Esophagus (tissue), 2 donors: ENCODE data around the gene NAGLU. TPM values are rescaled to one million over a fixed set of nuclear protein-coding genes. Genes with fewer than 3 reads are reported as not detected.
"Not testable (repeated sequence)": the region's sequence is repeated elsewhere in the genome, so short reads cannot be mapped to it uniquely, and the experiment has no call there.

Experiments
- H3K27ac ChIP-seq, 2 donors: one replicate each; pipeline ENCODE4 v1.5.1; 2013; ENCODE audit warnings: low read depth in 2 of 2, mild to moderate bottlenecking in 2 of 2, inconsistent platforms in 1 of 2, low read length in 1 of 2, moderate library complexity in 1 of 2
- H3K27me3 ChIP-seq, 2 donors: one replicate each; pipeline ENCODE4 v1.6.1; 2013; ENCODE audit warnings: low read length in 2 of 2, control low read depth in 1 of 2, mild to moderate bottlenecking in 1 of 2; ENCODE audit not compliant: insufficient read depth in 2 of 2, control insufficient read depth in 1 of 2
- H3K36me3 ChIP-seq, 2 donors: one replicate each; pipeline ENCODE4 v1.6.1; 2013; ENCODE audit warnings: low read length in 1 of 2; ENCODE audit not compliant: control insufficient read depth in 2 of 2, insufficient read depth in 2 of 2
- H3K4me1 ChIP-seq, 2 donors: one replicate each; pipeline ENCODE4 v1.6.1; 2013; ENCODE audit warnings: low read length in 1 of 2; ENCODE audit not compliant: control insufficient read depth in 2 of 2, insufficient read depth in 2 of 2
- H3K4me3 ChIP-seq, 2 donors: one replicate each; pipeline ENCODE4 v1.5.1; 2013; ENCODE audit warnings: low read length in 2 of 2, mild to moderate bottlenecking in 2 of 2, low read depth in 1 of 2, moderate library complexity in 1 of 2
- H3K9me3 ChIP-seq, 2 donors: one replicate each; pipeline ENCODE4 v1.6.1; 2013; ENCODE audit warnings: mild to moderate bottlenecking in 2 of 2, low read depth in 1 of 2, low read length in 1 of 2, moderate library complexity in 1 of 2; ENCODE audit not compliant: control insufficient read depth in 2 of 2, insufficient read depth in 1 of 2
- WGBS, 2 donors: extraction: QIAGEN DNeasy Blood & Tissue Kit; methylation state at CpG; one replicate each; pipeline ENCODE4 v1.1.7; 2013; 5-methylcytosine and 5-hydroxymethylcytosine counted together
- polyA plus RNA-seq, 2 donors: library from polyadenylated mRNA; stranded (reverse); fragments of 200-250 nt; gene quantifications; one replicate each; pipeline ENCODE4 v1.2.3, GENCODE V29; 2013
- donor health status: healthy with polysubstance abuse.
- donor health status: Bipolar disorder and iron deficiency.

NAGLU gene
- polyA plus RNA-seq, 2 donors, result 17.6 to 18.8 TPM

DNA sequence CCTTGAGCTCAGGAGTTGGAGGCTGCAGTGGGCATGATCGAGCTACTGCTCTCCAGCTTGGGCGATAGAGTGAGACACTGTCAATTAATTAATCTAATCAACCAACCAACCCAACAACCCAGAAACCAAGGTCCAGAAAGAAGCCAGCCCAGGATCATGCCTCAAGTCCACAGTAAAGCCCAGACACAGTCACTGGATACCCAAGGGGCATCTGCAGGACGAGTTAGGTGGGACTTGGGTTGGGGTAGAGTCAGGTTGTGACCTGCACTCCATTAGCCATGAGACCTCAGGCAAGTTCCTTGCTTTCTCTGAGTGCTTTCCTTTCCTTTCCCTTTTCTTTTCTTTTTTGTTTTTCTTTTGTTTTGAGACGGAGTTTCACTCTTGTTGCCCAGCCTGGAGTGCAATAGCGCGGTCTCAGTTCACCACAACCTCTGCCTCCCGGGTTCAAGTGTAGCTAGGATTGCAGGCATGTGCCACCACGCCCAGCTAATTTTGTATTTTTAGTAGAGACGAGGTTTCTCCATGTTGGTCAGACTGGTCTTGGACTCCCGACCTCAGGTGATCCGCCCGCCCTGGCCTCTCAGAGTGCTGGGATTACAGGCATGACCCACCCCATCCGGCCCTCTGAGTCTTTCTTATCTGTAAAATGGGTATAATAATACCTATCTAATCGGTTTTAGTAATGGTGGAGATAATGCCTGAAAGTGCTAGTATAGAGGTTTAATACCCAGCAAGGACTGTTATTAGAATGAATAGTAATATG lies 13.1 kb downstream of the NAGLU start:
- Histone ChIP-seq H3K36me3 (no peaks in the 10 kb centered on the region), H3K4me1 (peaks cover 5 to 16% of the 10 kb centered on the region in 2 donors), H3K4me3 (no peak overlapping the region), H3K27me3 (no peaks in the 10 kb centered on the region), H3K9me3 (no peaks in the 10 kb centered on the region), H3K27ac (no peak overlapping the region)
- 66 to 68% methylated on average over 14 of the region's 14 CpGs for WGBS, 2 donors

DNA sequence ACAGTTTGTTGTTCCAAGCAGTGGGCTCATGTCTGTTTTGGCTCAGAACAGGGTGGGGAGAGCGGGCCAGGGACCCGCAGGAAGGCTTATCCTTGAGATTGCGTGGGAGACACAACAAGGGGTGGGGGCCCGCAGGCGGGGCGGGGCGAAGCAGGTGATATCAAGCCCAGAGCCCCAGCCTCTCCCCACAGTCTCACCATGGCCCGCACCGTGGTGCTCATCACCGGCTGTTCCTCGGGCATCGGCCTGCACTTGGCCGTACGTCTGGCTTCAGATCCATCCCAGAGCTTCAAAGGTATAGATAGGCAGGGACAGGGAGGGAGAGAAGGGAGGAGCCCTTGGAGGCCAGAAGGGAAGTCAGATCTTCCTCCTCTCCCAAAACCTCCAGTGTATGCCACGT lies 16.7 kb downstream of the NAGLU start, which contains the start of gene HSD17B1:
Gene HSD17B1 (plus strand): TSS at position 188 of the 400 bp plus-strand sequence. CDS start 11 bp downstream, at position 199.
- H3K36me3 ChIP-seq, H3K27me3 ChIP-seq, H3K9me3 ChIP-seq: not testable (repeated sequence)
- WGBS, 2 donors, result 80 to 83% methylated on average over 14 to 15 of the region's 15 CpGs
- Histone ChIP-seq H3K27ac (peak within 1 kb of the TSS; percentile 94 to 95), H3K4me3 (peak within 1 kb of the TSS; percentile 79 to 88), H3K4me1 (peaks cover 5 to 16% of the 10 kb centered on the region in 2 donors)

DNA sequence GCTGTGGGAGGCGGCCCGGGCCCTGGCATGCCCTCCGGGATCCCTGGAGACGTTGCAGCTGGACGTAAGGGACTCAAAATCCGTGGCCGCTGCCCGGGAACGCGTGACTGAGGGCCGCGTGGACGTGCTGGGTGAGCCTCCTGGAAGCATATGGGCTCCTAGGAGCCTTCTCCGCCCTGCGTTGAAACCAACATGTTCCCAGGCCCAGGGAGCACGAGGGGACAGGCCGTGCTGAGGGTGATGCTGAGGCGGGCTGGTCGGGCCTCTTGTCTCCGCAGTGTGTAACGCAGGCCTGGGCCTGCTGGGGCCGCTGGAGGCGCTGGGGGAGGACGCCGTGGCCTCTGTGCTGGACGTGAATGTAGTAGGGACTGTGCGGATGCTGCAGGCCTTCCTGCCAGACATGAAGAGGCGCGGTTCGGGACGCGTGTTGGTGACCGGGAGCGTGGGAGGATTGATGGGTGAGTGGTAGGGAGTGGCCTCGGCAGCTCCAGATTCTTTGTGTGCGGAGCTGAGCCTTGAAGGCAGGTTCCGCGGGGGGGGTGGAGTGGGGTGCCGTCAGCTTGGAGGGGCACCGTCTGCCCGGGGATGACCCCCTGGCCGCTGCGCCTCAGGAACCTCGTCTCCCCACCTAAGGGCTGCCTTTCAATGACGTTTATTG lies 17.2 kb downstream of the NAGLU start:
- Histone ChIP-seq H3K4me3 (peak overlapping the region; percentile 79 to 88), H3K4me1 (peaks cover 2 to 12% of the 10 kb centered on the region in 2 donors), H3K36me3 (no peaks in the 10 kb centered on the region), H3K27ac (peak overlapping the region; percentile 94 to 95), H3K27me3 (no peaks in the 10 kb centered on the region), H3K9me3 (no peaks in the 10 kb centered on the region)
- 50 to 67% methylated on average over 44 to 45 of the region's 45 CpGs for WGBS, 2 donors

DNA sequence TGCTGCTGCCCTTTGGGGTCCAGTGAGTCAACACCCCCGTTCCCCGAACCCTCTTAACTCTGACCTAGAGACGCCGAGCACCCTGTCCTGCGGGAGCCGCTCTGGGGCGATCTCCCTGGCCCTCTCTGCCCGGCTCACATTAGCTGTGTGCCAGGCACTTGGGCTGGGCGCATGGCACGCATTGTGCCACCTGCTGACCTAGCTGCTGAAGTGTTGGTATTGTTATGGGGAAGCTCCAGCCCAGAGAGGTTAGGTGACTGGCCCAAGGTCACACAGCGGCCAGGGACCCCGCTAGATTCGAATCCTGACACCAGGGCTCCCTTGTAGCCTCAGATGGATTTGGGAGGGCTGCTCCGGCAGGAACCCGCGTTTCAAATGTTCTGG lies 17.8 kb downstream of the NAGLU start:
- WGBS, 2 donors, result 34 to 39% methylated on average over 16 of the region's 16 CpGs
- H3K9me3 ChIP-seq, result no peaks in the 10 kb centered on the region
- H3K36me3 ChIP-seq, result no peaks in the 10 kb centered on the region
- peaks cover 0 to 12% of the 10 kb centered on the region in 2 donors for H3K4me1 ChIP-seq
- no peaks in the 10 kb centered on the region for H3K27me3 ChIP-seq
- peak overlapping the region; percentile 79 to 88 for H3K4me3 ChIP-seq
- peak overlapping the region; percentile 94 to 95 for H3K27ac ChIP-seq

DNA sequence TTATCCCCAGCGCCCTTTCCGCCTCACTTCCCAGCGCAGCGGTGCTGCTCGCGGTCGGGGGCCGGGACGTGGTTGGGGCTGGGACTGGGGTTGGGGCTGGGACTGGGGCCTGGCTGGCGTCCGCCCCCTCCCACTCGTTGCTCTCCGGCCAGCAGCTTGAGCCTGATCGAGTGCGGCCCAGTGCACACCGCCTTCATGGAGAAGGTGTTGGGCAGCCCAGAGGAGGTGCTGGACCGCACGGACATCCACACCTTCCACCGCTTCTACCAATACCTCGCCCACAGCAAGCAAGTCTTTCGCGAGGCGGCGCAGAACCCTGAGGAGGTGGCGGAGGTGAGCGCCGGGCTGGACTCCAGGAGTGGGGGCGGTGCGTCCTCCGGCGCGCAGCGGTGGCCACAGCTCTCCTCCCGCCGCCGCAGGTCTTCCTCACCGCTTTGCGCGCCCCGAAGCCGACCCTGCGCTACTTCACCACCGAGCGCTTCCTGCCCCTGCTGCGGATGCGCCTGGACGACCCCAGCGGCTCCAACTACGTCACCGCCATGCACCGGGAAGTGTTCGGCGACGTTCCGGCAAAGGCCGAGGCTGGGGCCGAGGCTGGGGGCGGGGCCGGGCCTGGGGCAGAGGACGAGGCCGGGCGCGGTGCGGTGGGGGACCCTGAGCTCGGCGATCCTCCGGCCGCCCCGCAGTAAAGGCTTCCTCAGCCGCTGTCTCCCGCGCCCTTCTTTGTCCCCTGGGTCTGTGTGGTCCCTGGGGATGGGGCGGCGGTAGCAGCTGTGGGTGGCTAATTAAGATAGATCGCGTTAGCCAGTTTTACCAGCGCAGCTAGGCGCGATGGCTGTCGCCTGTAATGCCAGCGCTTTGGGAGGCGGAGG lies 18.4 kb downstream of the NAGLU start:
- no peaks in the 10 kb centered on the region for H3K9me3 ChIP-seq
- H3K27ac ChIP-seq, result peak overlapping the region; percentile 94 to 95
- H3K27me3 ChIP-seq, result no peaks in the 10 kb centered on the region
- peaks cover 0 to 10% of the 10 kb centered on the region in 2 donors for H3K4me1 ChIP-seq
- H3K4me3 ChIP-seq, result peak overlapping the region; percentile 79 to 88
- H3K36me3 ChIP-seq, result no peaks in the 10 kb centered on the region
- WGBS, 2 donors, result 0 to 1% methylated on average over 77 to 82 of the region's 82 CpGs

DNA sequence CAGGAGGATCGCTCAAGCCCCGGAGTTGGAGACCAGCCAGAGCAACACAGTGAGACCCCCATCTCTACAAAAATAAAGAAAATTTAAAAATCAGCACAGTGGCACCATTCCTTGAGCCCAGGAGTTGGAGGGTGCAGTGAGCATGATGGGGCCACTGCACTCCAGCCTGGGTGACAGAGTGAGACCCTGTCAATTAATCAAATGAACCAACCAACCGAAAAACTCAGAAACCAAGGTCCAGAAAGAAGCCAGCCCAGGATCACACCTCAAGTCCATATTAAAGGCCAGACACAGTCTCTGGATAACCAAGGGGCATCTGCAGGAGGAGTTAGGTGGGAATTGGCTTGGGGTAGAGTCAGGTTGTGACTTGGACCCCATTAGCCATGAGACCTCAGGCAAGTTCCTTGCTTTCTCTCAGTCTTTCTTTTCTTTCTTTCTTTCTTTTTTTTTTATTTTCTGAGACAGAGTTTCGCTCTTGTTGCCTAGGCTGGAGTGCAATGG lies 19.1 kb downstream of the NAGLU start:
- Histone ChIP-seq H3K9me3 (no peaks in the 10 kb centered on the region), H3K4me3 (peak overlapping the region; percentile 79 to 88), H3K27me3 (no peaks in the 10 kb centered on the region), H3K27ac (peak overlapping the region; percentile 94 to 95), H3K36me3 (no peaks in the 10 kb centered on the region), H3K4me1 (peaks cover 0 to 10% of the 10 kb centered on the region in 2 donors)
- 26 to 27% methylated on average over 4 of the region's 4 CpGs for WGBS, 2 donors

DNA sequence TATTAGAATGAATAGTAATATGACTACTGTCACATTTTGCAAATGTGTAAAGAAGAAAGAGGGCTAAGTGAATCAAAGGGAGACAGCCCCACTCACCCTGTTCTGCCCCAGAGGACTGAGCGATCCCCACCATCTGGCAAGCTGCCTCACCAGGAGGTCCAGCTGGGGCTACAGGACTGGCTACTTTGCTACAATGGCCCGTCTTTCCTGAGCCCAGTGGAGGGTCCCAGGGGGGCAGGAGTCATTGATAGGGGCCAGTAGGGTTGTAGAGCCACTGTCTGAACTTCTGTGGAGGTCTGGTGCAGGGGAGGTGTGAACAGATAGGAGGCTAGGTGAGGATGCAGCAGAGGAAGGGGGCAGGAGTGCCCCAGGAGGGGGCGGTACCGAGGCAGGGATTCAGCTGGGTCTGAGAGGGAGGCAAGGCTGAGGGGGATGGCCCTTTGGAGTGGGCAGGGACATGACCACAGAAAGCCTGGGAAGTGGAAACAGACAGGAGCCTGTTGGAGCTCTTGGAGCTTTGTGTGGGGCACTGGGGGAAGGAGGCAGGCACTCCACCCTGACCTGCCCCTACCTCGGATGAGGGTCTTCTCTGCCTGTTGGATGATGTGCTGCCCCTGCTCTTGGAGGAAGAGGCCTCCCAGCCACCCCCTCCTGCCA lies 20.0 kb downstream of the NAGLU start:
- not testable (repeated sequence) for H3K27me3 ChIP-seq, H3K4me1 ChIP-seq, H3K4me3 ChIP-seq, H3K9me3 ChIP-seq, H3K36me3 ChIP-seq, H3K27ac ChIP-seq
- 63 to 64% methylated on average over 4 to 5 of the region's 5 CpGs for WGBS, 2 donors

DNA sequence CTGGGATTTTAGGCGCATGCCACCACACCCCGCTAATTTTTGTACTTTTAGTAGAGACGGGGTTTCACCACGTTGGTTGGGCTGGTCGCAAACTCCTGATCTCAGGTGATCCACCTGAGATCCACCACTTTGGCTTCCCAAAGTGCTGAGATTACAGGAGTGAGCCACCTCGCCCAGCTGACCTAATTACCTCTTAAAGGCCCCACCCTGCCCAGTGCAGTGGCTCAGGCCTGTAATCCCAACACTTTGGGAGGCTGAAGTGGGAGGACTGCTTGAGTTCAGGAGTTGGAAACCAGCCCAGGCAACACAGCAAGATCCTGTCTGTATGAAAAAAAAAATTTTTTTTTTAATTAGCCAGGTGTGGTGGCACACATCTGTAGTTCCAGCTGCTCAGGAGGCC lies 23.0 kb downstream of the NAGLU start:
- Histone ChIP-seq H3K4me1 (peaks cover 9 to 21% of the 10 kb centered on the region in 2 donors), H3K36me3 (no peaks in the 10 kb centered on the region), H3K27me3 (no peaks in the 10 kb centered on the region), H3K27ac (peak overlapping the region in 1 of 2 donors; percentile 63), H3K4me3 (no peak overlapping the region), H3K9me3 (no peaks in the 10 kb centered on the region)
- WGBS, 2 donors, result 71 to 72% methylated on average over 6 of the region's 6 CpGs

DNA sequence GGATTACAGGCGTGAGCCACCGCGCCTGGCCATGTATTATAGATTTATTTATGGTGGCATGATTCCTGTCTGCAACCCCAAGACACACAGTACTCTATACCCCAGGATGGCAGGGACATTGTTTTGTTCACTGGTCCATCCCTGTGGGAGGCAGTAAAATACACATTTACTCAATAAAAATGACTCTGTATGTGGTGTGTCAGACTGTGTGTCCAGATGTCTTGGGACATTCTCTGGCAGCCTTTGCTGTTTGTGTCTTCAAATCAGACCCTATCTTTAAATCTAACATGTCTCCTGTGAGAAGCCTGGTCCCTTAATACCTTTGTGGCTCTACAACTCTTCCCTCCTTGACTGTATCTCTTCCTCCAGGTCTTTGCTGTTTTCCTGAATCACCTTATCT lies 24.2 kb downstream of the NAGLU start:
- Histone ChIP-seq H3K4me1 (peaks cover 9 to 19% of the 10 kb centered on the region in 2 donors), H3K27ac (no peak overlapping the region), H3K27me3 (no peaks in the 10 kb centered on the region), H3K36me3 (peaks cover 0 to 9% of the 10 kb centered on the region in 2 donors), H3K4me3 (no peak overlapping the region), H3K9me3 (no peaks in the 10 kb centered on the region)
- WGBS, 2 donors, result 81 to 90% methylated on average over 3 of the region's 3 CpGs
